NCI-H2227 treated with DMSO at 0.1 percent for 48 hours (cell line): ENCODE measurements around the gene C12orf42.

ENCODE experiments used
- DNase-seq: peaks from one replicate; lab custom pipeline; 2025; lab: John Stamatoyannopoulos, UW

Gene C12orf42

DNA sequence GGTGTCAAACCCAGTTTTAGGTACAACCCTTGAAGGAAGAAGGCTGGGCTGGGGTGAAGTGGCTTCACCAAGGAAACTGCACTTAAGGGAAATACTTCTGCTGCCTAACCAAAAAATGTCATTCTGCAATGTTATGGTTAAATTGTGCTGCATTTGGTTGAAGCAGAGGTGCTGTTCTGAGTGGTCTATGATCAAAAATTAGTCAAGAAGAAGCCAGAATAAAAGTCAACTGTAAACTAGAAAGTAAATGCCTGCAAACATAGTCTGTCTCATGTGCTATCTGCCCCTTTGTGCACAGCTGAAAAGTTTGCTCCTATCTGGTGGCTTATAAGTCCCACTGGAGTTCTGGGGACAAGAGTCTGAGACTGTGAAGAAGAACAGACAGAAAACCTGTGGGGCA lies 158.8 kb downstream of the C12orf42 start:
- no peak for DNase-seq

GRCh38 chr12:103334466-103334865 lies 161.3 kb downstream of the C12orf42 start:
- no peak for DNase-seq

GRCh38 chr12:103333676-103334075 lies 162.1 kb downstream of the C12orf42 start:
- no peak for DNase-seq

DNA sequence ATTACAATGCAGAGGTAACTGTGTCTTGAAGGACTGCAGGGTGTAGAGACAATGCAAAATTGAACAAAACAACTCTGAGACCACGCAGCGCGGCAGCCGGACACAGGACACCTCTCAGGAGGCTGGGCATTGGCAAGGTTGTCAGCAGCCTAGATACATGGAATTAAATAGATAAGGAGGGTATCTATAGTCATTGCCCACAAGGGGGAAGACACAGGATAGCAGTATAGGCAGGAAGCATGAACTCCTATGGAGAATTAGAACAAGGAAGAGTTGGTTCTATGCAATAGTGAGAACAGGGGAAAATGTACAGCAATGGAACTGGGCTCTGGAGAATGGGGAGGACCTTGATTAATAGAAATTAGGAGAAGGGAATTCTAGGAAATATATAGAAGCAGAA lies 164.1 kb downstream of the C12orf42 start:
- DNase-seq: no peak

DNA sequence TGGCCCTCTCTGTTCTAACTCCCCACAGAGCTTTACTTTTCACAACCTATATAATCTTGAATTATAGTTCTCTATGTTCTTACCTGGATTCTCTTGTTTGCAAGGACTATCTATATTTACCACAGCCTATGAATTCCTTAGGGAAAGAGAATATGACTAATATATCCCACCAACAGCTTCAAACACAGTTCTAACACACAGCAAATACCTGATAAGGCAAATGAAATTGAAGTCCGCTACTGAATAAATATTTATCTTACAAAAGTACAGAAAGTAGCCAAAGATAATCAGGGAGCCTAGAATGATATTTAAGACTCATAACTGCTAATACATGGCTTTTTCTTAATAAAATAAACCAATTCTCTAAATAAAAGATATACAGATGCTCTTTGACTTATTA lies 165.1 kb downstream of the C12orf42 start:
- DNase-seq: no peak

DNA sequence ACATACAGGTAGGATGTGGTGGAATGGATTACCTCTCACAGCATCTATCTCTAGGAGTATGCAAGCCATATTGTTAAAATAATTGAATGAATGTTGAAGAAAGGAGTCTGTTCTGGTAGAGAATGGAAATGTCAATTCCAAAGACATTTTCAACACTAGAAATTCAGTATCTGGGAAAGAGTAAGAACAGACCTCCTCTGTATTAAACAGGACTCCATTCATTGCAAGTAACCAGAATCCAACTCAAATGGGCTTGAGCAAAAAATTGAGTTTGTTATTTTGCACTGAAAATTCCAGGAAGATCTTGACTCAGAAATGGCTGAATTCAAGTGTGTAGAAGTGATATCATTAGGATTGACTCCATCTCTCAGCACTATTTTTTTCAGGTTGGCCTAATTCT lies 168.1 kb downstream of the C12orf42 start:
- no peak for DNase-seq

DNA sequence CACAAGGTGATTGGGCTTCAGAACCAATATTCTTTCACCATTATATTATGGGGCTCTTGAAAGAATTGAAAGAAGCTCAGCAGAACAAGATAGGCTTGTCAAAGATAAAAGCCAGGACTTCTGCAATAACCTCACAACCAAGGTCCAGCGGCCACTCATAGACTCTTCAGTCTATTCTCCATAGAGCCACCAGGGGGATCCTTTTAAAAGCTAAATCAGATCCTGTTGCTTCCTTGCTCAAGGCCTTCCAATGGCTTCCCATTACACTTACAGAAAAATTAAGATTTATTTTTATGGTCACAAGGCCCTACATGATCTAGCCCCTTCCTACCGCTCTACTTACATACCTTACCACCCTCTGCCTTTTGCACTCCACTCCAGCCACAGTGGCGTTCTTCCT lies 169.6 kb downstream of the C12orf42 start:
- DNase-seq: no peak

- peak; percentile 11 for DNase-seq
These were observed 177.2 kb downstream of the C12orf42 start for GRCh38 chr12:103318566-103318965.

DNA sequence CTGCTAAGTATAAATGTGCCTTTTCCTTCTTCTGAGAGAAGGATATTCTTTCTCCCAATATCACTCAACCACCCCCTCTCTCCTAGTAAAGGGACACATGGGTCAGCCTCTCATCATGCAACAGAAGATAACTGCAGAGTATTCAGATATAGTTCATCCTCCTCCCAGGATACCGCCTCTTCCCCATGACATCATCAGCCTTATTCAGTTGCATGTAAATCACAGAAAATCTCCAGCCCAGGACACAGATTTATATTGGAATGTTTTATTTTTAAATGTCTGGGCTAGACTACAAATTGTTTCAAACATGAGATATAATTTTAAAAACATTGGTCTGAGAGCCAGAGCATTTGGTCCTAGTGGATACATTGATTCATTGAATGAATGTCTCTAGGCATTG lies 178.5 kb downstream of the C12orf42 start:
- no peak for DNase-seq

GRCh38 chr12:103314786-103315185 lies 181.0 kb downstream of the C12orf42 start:
- DNase-seq: no peak

- no peak for DNase-seq
These were observed 181.9 kb downstream of the C12orf42 start for GRCh38 chr12:103313894-103314293.

GRCh38 chr12:103312742-103313354 lies 182.9 kb downstream of the C12orf42 start:
- no peak for DNase-seq

DNA sequence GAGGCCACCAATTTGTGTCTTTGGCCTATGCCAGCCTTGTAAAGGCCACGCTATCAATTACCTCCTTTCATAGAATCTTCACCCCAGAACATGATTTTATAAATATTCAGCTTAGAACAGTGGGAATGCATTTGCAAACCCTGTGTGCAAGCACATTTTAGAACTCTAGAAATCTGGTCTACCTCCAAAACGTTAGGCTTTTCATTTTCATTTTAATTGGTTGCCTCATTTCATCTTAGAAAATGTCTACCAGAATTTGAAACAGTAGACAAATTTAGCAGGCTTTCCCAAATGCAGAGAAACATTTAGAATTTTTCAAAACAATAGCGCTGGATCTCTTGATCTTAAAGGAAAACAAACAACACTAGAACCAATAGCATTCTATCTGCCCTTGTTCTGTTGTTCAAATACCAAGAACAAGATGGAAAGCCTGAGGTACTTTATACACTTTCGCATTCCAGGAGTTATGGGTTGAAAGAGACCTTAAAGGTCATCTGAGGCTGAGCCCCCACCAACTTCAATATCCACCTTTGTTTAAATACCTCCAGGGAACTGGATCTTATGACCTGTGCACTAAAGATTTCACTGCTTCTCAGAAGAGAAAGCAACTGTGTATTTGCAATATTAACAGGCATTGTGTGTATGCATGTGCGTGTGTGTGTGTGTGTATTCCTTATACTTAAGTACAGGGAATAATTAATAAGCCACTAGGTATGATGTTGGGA lies 185.1 kb downstream of the C12orf42 start:
- DNase-seq: no peak

DNA sequence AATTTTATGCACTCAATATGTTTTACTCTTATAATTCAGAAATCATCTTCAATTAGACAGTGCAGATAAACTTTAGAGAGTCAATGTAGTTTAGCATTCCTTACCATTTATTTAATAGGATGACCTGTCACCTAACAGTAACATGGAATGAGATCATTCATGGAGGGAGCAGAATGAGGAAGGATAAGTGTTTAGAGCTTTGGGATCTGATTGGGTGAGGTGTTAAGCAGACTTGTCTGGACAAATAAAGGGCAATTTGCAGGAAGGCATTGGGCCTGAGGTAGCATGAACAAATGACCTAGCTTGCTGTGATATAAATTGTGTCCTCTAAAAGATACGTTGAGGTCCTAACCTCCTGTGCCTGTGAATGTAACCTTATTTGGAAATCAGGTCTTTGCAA lies 187.4 kb downstream of the C12orf42 start:
- no peak for DNase-seq

- no peak for DNase-seq
These were observed 192.3 kb downstream of the C12orf42 start for GRCh38 chr12:103303484-103303883.

- DNase-seq: no peak
These were observed 193.9 kb downstream of the C12orf42 start for GRCh38 chr12:103301642-103302591.

GRCh38 chr12:103288016-103288415 lies 207.8 kb downstream of the C12orf42 start:
- DNase-seq: no peak

DNA sequence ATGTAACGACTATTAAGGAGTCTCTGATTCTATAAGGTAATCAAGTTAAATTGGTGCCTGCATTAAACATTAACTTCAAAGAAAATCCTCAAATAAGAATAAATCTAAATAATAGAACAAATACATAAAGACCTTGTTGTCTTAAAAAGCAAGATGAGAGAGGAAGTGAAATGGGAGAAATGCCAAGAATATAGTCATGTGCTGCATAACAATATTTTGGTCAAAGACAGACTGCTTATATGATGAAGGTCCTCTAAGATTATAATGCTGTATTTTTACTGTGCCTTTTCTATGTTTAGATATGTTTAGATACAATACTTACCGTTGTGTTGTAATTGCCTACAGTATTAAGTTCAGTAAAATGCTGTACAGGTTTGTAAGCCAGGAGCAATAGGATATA lies 213.6 kb downstream of the C12orf42 start:
- no peak for DNase-seq

GRCh38 chr12:103279444-103279843 lies 216.3 kb downstream of the C12orf42 start:
- peak; percentile 93 for DNase-seq

GRCh38 chr12:103278329-103278728 lies 217.4 kb downstream of the C12orf42 start:
- no peak for DNase-seq

DNA sequence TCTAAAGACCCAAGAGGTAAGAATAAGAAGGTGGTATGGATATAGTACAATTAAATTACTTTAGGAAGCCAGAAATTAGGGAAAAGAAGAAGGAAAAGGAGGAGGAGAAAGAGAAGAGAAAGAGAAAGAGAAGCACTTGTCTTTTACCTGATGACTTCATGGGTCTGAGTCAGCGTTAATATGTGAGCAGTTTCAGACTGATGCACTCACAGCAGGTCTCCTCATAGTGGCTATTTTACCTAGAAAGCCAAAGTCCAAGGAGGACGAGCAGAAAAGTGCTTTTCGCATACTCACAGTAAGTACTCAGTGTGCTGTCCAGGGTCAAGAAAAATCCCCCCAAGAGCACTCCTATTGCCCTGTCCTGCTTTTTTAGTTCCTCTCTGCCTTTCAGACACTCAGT lies 222.1 kb downstream of the C12orf42 start:
- peak; percentile 13 for DNase-seq

GRCh38 chr12:103272949-103273348 lies 222.8 kb downstream of the C12orf42 start:
- DNase-seq: no peak

DNA sequence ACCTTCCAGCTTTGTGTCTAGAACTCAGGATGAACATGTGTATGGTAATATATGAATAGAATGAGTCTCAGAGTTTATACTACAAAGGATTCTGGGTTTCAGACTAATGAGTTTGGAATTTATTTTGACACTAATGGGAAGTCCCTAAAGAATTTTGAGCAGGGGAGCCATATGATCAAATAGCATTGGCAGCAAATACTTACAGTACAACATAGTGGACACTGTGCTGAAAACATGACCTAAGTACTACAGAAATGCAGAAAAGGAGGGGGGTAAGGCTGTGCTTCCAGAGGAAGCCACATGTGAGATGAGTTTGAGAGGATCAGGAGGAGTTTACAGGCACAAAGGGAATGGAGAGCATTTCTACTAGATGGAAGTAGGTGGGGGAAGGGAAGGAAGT lies 225.8 kb downstream of the C12orf42 start:
- DNase-seq: no peak
